Loucy (cell line): ENCODE data around the gene SLC20A1.

ENCODE experiments used
- H2AFZ ChIP-seq: fragments of 200-600 bp; sonication (generic); 2 replicates; pipeline ENCODE4 v1.6.0; 2016; ENCODE audit warnings: antibody characterized with exemption, mild to moderate bottlenecking, low read length, moderate library complexity
- H3F3A ChIP-seq: fragments of 200-600 bp; 2 replicates; pipeline ENCODE4 v1.6.0; 2016; ENCODE audit warnings: antibody characterized with exemption, low read depth, mild to moderate bottlenecking
- H3K27me3 ChIP-seq: fragments of 200-600 bp; sonication (generic); 2 replicates; pipeline ENCODE4 v1.6.1; 2014; ENCODE audit warnings: low read length, mild to moderate bottlenecking; ENCODE audit not compliant: insufficient read depth, poor library complexity, severe bottlenecking
- H3K36me3 ChIP-seq: fragments of 200-600 bp; sonication (generic); 2 replicates; pipeline ENCODE4 v1.6.1; 2016; ENCODE audit warnings: low read length; ENCODE audit not compliant: insufficient read depth
- H3K4me1 ChIP-seq: fragments of 200-600 bp; sonication (generic); 2 replicates; pipeline ENCODE4 v1.5.1; 2014; ENCODE audit warnings: low read length, mild to moderate bottlenecking; ENCODE audit not compliant: insufficient read depth, poor library complexity, severe bottlenecking
- H3K4me2 ChIP-seq: fragments of 200-600 bp; sonication (generic); 2 replicates; pipeline ENCODE4 v1.6.0; 2014; ENCODE audit warnings: antibody characterized with exemption, low read length, low read depth, mild to moderate bottlenecking; ENCODE audit not compliant: poor library complexity, severe bottlenecking
- H3K4me3 ChIP-seq: fragments of 200-600 bp; sonication (generic); 2 replicates; pipeline ENCODE4 v1.5.1; 2014; ENCODE audit warnings: low read length, mild to moderate bottlenecking, mixed read lengths; ENCODE audit not compliant: poor library complexity, severe bottlenecking
- H3K79me2 ChIP-seq: fragments of 200-600 bp; sonication (generic); 2 replicates; pipeline ENCODE4 v1.6.1; 2014; ENCODE audit warnings: low read length; ENCODE audit not compliant: insufficient read depth
- H3K9ac ChIP-seq: fragments of 200-600 bp; sonication (generic); 2 replicates; pipeline ENCODE4 v1.6.0; 2014; ENCODE audit warnings: mild to moderate bottlenecking, low read depth, low read length, moderate library complexity; ENCODE audit not compliant: poor library complexity, severe bottlenecking
- H3K9me2 ChIP-seq: fragments of 200-600 bp; sonication (generic); replicated peaks from 2 replicates; pipeline ENCODE4 v1.6.1; 2016; ENCODE audit warnings: low read depth, low read length, mixed read lengths
- H3K9me3 ChIP-seq: fragments of 200-600 bp; sonication (generic); 2 replicates; pipeline ENCODE4 v1.6.1; 2014; ENCODE audit warnings: mild to moderate bottlenecking, antibody characterized with exemption, low read length, low read depth; ENCODE audit not compliant: insufficient read depth
- H4K20me1 ChIP-seq: fragments of 200-600 bp; sonication (generic); 2 replicates; pipeline ENCODE4 v1.6.0; 2014; ENCODE audit warnings: antibody characterized with exemption, low read length, mild to moderate bottlenecking; ENCODE audit not compliant: insufficient read depth, poor library complexity, severe bottlenecking
- EZH2phosphoT487 ChIP-seq: fragments of 200-600 bp; IDR thresholded peaks from 2 replicates; pipeline ENCODE4 v1.6.1; 2018; ENCODE audit warnings: antibody characterized with exemption, mild to moderate bottlenecking, moderate library complexity, borderline replicate concordance
- TF ChIP-seq, protein P1 (sequence below): fragments of 200-600 bp; sonication (generic); conservative IDR thresholded peaks from 2 replicates; pipeline ENCODE4 v1.5.1; 2014; ENCODE audit warnings: mild to moderate bottlenecking, antibody characterized with exemption, low read length

Gene SLC20A1

DNA sequence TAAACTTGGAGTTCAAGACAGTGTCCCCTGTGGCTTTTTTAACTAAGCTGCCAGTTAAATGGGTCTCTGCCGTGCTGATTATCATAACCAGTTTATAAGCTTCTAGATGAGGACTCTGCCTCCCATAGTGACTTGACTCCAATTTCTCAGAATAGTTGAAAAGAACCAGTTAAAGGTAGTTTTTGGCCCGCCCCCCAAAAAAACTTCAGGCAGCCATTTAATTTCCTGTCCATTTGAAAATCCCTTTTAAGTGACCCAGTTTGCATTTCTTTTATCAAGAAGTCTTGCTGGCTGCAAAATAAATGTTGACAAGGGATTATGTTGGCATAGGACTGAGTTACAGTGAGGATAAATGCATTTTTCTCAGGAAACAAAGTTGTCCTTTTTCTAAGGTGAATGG is 2.3 kb downstream of the SLC20A1 start:
- H3K9ac ChIP-seq = peak overlapping the region; percentile 94
- H3K9me3 ChIP-seq = no peaks in the 10 kb centered on the region
- no peak for TF ChIP-seq EZH2phosphoT487
- TF ChIP-seq, protein P1, sequence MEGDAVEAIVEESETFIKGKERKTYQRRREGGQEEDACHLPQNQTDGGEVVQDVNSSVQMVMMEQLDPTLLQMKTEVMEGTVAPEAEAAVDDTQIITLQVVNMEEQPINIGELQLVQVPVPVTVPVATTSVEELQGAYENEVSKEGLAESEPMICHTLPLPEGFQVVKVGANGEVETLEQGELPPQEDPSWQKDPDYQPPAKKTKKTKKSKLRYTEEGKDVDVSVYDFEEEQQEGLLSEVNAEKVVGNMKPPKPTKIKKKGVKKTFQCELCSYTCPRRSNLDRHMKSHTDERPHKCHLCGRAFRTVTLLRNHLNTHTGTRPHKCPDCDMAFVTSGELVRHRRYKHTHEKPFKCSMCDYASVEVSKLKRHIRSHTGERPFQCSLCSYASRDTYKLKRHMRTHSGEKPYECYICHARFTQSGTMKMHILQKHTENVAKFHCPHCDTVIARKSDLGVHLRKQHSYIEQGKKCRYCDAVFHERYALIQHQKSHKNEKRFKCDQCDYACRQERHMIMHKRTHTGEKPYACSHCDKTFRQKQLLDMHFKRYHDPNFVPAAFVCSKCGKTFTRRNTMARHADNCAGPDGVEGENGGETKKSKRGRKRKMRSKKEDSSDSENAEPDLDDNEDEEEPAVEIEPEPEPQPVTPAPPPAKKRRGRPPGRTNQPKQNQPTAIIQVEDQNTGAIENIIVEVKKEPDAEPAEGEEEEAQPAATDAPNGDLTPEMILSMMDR = no peak
- H3K79me2 ChIP-seq = peaks cover 84% of the 10 kb centered on the region
- no peaks in the 10 kb centered on the region for H3K27me3 ChIP-seq
- no peaks in the 10 kb centered on the region for H3K9me2 ChIP-seq
- H3F3A ChIP-seq = no peaks in the 10 kb centered on the region
- peaks cover 60% of the 10 kb centered on the region for H3K4me1 ChIP-seq
- peak overlapping the region; percentile 79 for H3K4me3 ChIP-seq
- H4K20me1 ChIP-seq = peaks cover 63% of the 10 kb centered on the region
- H3K4me2 ChIP-seq = peak overlapping the region; percentile 94
- peaks cover 55% of the 10 kb centered on the region for H3K36me3 ChIP-seq
- no peak overlapping the region for H2AFZ ChIP-seq

DNA sequence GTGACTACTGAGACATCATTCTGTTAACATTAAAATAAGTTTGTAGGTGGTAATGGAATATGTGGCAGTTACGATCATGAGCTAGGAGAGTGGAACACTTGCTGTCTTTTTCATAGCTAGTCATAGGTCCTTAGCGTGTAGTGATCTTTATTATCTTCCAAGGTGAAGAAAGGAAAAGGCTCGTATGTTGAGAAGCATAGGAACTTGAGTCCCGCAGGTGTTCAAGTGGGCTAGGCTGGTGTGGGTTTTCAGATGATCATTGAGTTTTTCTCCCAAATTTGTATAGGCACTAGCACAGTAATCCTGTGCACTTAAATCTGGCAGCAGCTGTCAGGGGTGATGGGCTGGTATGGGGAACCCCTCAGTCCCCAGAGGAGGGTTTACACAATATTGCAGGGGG is 10.9 kb downstream of the SLC20A1 start:
- Histone ChIP-seq H3K27me3 (no peaks in the 10 kb centered on the region), H3F3A (no peaks in the 10 kb centered on the region), H4K20me1 (peaks cover 42% of the 10 kb centered on the region), H3K4me3 (no peak overlapping the region), H3K9me2 (no peaks in the 10 kb centered on the region), H3K9ac (no peak overlapping the region), H2AFZ (no peak overlapping the region), H3K36me3 (peaks cover 87% of the 10 kb centered on the region; the same call in 1 of the 2 replicates), H3K9me3 (no peaks in the 10 kb centered on the region), H3K4me2 (no peak overlapping the region), H3K4me1 (peaks cover 38% of the 10 kb centered on the region), H3K79me2 (peaks cover 80% of the 10 kb centered on the region)
- no peak for TF ChIP-seq EZH2phosphoT487
- TF ChIP-seq, protein P1 = no peak

DNA sequence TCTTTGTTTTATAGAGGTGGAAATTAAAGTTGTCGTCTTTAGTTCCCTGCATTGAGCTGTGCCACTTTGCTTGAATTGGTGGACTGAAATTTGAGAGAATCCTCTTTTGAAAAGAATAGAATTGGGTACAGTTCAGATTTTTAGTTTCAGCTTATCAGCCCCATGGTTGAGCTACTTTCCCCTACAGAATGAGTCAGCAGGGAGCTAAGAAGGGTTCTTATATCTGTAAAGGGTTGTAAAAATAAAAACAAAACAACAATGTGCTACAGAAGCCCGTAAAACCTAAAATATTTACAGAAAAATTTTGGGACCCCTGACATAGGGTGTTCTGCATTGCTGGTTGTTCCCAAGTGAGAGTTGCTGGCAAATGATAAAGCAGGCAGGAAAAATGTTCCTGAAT is 12.6 kb downstream of the SLC20A1 start:
- no peak overlapping the region for H3K4me2 ChIP-seq
- H3K9me3 ChIP-seq = no peaks in the 10 kb centered on the region
- H3K4me3 ChIP-seq = no peak overlapping the region
- no peaks in the 10 kb centered on the region for H3K27me3 ChIP-seq
- peaks cover 27% of the 10 kb centered on the region for H4K20me1 ChIP-seq
- H3K9ac ChIP-seq = no peak overlapping the region
- peaks cover 4% of the 10 kb centered on the region; the same call in 1 of the 2 replicates for H3F3A ChIP-seq
- no peak for TF ChIP-seq EZH2phosphoT487
- TF ChIP-seq, protein P1 = no peak
- no peaks in the 10 kb centered on the region for H3K9me2 ChIP-seq
- H3K79me2 ChIP-seq = peaks cover 68% of the 10 kb centered on the region
- H3K4me1 ChIP-seq = peaks cover 39% of the 10 kb centered on the region
- no peak overlapping the region for H2AFZ ChIP-seq
- H3K36me3 ChIP-seq = peaks cover 83% of the 10 kb centered on the region
